A549 treated with GW870086 at 1 μM for 4 hours (cell line): ENCODE results near the gene SLC44A1. TPM values are rescaled to one million over a fixed set of nuclear protein-coding genes. Genes with fewer than 3 reads are reported as not detected.

Source experiments
- total RNA-seq: library from RNA; stranded (reverse); fragments of 200-300 nt; extraction: Qiagen RNA extraction; gene quantifications from 5 replicates; pipeline ENCODE4 v1.2.3, GENCODE V29; 2022; ENCODE audit warnings: low read depth

SLC44A1 gene
- 23.0 to 36.2 TPM (median 32.1 TPM) in 5 replicates for total RNA-seq

DNA sequence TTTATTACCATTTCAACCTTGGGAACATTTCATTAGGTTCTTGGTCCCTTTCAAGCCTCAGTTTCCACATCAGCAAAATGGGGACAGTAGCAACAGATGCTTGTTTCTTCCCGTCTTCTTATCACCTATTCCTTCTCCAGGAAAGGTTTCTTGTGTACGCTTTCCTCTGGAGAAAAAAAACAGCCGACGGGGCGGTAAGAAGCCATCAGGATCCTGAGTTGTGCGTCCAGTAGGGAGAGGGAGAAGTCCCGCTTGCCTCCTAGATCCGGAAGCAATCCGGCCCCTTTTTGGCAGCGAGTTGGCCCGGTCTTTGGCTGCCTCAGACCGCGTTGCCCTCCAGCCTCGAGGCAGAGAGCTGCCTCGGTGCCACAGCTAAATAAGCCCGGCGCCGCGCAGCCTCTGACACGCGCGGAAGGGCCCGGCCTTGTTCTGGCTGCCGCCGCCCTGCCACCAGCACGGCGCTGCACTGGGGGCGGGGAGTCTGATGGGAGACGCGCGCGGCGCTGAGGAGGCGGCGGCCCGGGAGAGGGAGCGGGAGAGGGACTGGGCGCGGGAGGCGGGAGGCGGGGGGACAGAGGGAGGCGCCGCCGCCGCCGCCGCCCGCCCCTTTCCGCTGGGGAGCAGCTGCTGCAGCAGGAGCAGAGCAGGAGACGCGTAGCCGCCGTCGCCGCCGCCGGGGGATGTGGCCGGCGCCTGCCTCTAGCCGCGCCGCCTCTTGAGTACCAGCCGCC is at the start of gene SLC44A1:
Gene SLC44A1, plus strand, starts transcription at position 649 of the 731 bp plus-strand sequence. CDS start 218 bp downstream, outside the sequence.

DNA sequence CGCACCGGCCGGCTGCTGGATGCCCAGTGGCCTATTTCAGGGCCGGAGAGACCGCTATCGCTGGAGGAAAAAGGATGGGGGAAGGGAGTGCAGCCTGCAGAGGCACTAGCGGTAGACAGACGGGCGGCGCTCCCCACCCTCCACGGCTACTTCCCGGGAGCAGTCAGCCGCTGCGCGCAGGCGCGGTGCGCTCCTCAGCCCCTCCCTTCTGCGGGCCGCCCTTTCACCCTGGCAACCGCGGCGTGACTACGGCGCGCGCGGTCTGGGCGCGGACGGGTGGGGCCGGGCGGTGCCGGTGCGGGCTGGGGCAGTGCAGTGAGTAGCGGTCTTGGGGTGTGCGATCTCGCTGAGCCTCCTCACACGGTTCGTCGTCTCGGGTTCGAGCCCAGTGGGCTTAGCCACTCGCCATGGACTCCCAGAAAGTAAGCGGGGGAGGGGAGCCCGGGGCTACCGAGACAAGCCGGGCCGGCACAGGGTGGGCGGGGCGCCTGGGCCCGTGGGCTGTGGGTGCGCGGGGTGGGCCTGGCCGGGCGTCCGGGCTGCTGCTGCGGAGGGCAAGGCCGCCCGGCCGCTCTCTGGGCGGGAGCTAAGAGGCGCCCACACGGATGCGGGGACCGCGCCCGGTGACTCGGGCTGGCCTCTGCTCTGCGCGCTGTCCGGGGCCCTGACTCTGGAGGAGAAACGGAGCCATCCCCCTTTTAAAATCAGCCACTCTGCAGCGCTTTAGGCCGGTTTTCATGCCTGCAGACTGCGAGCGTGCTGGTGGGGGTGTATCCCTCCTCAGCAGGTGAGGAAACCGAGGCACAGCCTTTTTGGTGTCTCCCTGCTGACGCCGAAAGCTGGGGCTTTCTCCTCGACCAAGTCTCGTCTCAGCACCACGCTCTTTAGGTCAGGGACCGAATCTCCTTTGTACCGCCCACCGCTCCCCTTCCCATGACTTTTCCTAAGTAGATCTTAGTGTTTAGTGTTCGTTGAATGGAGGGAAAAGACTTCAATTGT is 203.7 kb downstream of the SLC44A1 start, which contains the start of gene FSD1L:
Gene FSD1L, plus strand, starts transcription at position 221 of the 999 bp plus-strand sequence. Its CDS starts 187 bp downstream, at position 408.

Other genes starting within 250 kb of the SLC44A1 start
- gene FSD1L, start 203.4 kb downstream of the SLC44A1 start, total RNA-seq: 2.5 to 5.1 TPM (median 3.5 TPM) in 5 replicates